Measurements from ENCODE around the gene GNAQ. TPM values are rescaled to one million over a fixed set of nuclear protein-coding genes. Genes with fewer than 3 reads are reported as not detected.

The GNAQ gene
- total RNA-seq, 1 donor = 53.1 TPM

GRCh38 chr9:77981332-77981731 lies 50.3 kb downstream of the GNAQ start:
- no peak overlapping the region for H3K4me3 ChIP-seq (ENCODE audit: low read depth, low read length)
- no peak for DNase-seq (ENCODE audit: low read depth)
- TF ChIP-seq CTCF (IDR thresholded peaks at IDR 0.05; ENCODE audit: insufficient read depth, low read depth, low read length) = no peak

- no peak for TF ChIP-seq CTCF (IDR thresholded peaks at IDR 0.05; ENCODE audit: insufficient read depth, low read depth, low read length)
- no peak overlapping the region for H3K4me3 ChIP-seq (ENCODE audit: low read depth, low read length)
- DNase-seq (ENCODE audit: low read depth) = no peak
These were observed 51.0 kb downstream of the GNAQ start for GRCh38 chr9:77980622-77981021.

GRCh38 chr9:77978086-77978781 lies 53.4 kb downstream of the GNAQ start:
- no peak for DNase-seq (ENCODE audit: low read depth)
- no peak overlapping the region for H3K4me3 ChIP-seq (ENCODE audit: low read depth, low read length)
- no peak for TF ChIP-seq CTCF (IDR thresholded peaks at IDR 0.05; ENCODE audit: insufficient read depth, low read depth, low read length)

- H3K4me3 ChIP-seq (ENCODE audit: low read depth, low read length) = no peak overlapping the region
- TF ChIP-seq CTCF (IDR thresholded peaks at IDR 0.05; ENCODE audit: insufficient read depth, low read depth, low read length) = peak; percentile 67
- DNase-seq (ENCODE audit: low read depth) = peak; percentile 74
These were observed 54.4 kb downstream of the GNAQ start for GRCh38 chr9:77977210-77977611.

GRCh38 chr9:77975806-77976205 lies 55.8 kb downstream of the GNAQ start:
- DNase-seq (ENCODE audit: low read depth) = no peak
- no peak for TF ChIP-seq CTCF (IDR thresholded peaks at IDR 0.05; ENCODE audit: insufficient read depth, low read depth, low read length)
- H3K4me3 ChIP-seq (ENCODE audit: low read depth, low read length) = no peak overlapping the region

GRCh38 chr9:77975036-77975435 lies 56.6 kb downstream of the GNAQ start:
- TF ChIP-seq CTCF (IDR thresholded peaks at IDR 0.05; ENCODE audit: insufficient read depth, low read depth, low read length) = no peak
- no peak for DNase-seq (ENCODE audit: low read depth)

GRCh38 chr9:77974434-77974833 lies 57.2 kb downstream of the GNAQ start:
- no peak for TF ChIP-seq CTCF (IDR thresholded peaks at IDR 0.05; ENCODE audit: insufficient read depth, low read depth, low read length)
- DNase-seq (ENCODE audit: low read depth) = no peak
- H3K4me3 ChIP-seq (ENCODE audit: low read depth, low read length) = no peak overlapping the region

More at GRCh38 chr9:77975036-77975435, 56.6 kb downstream of the GNAQ start:
- no peak overlapping the region for H3K4me3 ChIP-seq (ENCODE audit: low read depth, low read length)

All from fibroblast of villous mesenchyme (primary cell).